ENCODE data around the gene DGKB.
"Not testable (repeated sequence)": the region's sequence is repeated elsewhere in the genome, so short reads cannot be mapped to it uniquely, and the experiment has no call there.

DGKB gene

GRCh38 chr7:14570750-14571607 is 331.6 kb downstream of the DGKB start:
- no peak for DNase-seq

GRCh38 chr7:14552060-14552459 is 350.5 kb downstream of the DGKB start:
- DNase-seq: no peak

- no peak for DNase-seq
Observed at GRCh38 chr7:14551310-14551709, 351.2 kb downstream of the DGKB start.

GRCh38 chr7:14542624-14543023 is 359.9 kb downstream of the DGKB start:
- no peak for DNase-seq

- no peak for DNase-seq
Observed at GRCh38 chr7:14521183-14521582, 381.4 kb downstream of the DGKB start.

- DNase-seq: no peak
Observed at GRCh38 chr7:14510268-14510667, 392.3 kb downstream of the DGKB start.

GRCh38 chr7:14507617-14508016 is 394.9 kb downstream of the DGKB start:
- DNase-seq: peak; percentile 74

GRCh38 chr7:14505906-14506305 is 396.6 kb downstream of the DGKB start:
- no peak for DNase-seq

GRCh38 chr7:14504134-14504533 is 398.4 kb downstream of the DGKB start:
- DNase-seq: peak; percentile 22

GRCh38 chr7:14503623-14504022 is 398.9 kb downstream of the DGKB start:
- no peak for DNase-seq

GRCh38 chr7:14501436-14501835 is 401.1 kb downstream of the DGKB start:
- DNase-seq: no peak

GRCh38 chr7:14497390-14497789 is 405.2 kb downstream of the DGKB start:
- no peak for DNase-seq

GRCh38 chr7:14495633-14496032 is 406.9 kb downstream of the DGKB start:
- DNase-seq: no peak

GRCh38 chr7:14487701-14488395 is 414.7 kb downstream of the DGKB start:
- DNase-seq: no peak

- no peak for DNase-seq
Observed at GRCh38 chr7:14483663-14484062, 418.9 kb downstream of the DGKB start.

GRCh38 chr7:14480281-14480680 is 422.3 kb downstream of the DGKB start:
- DNase-seq: no peak

GRCh38 chr7:14478834-14479510 is 423.6 kb downstream of the DGKB start:
- DNase-seq: no peak

GRCh38 chr7:14461716-14462115 is 440.8 kb downstream of the DGKB start:
- DNase-seq: not testable (repeated sequence)

GRCh38 chr7:14458846-14459245 is 443.7 kb downstream of the DGKB start:
- not testable (repeated sequence) for DNase-seq

GRCh38 chr7:14457568-14458453 is 444.7 kb downstream of the DGKB start:
- DNase-seq: peak; percentile 74

- no peak for DNase-seq
Observed at GRCh38 chr7:14449291-14449690, 453.3 kb downstream of the DGKB start.

GRCh38 chr7:14446829-14447228 is 455.7 kb downstream of the DGKB start:
- DNase-seq: no peak

- DNase-seq: no peak
Observed at GRCh38 chr7:14446219-14446618, 456.3 kb downstream of the DGKB start.
